ENCODE data around the gene ID3. TPM values are rescaled to one million over a fixed set of nuclear protein-coding genes. Genes with fewer than 3 reads are reported as not detected.

ID3 gene
- total RNA-seq, 1 donor from 2014 or later = 120 TPM

- no peaks in the 10 kb centered on the region for H3K4me1 ChIP-seq (ENCODE audit: control insufficient read depth in 3 of 3, insufficient read depth in 3 of 3, low read length in 3 of 3)
- H3K9me3 ChIP-seq (ENCODE audit: control insufficient read depth in 3 of 3, low read length in 3 of 3) = no peaks in the 10 kb centered on the region
- no peaks in the 10 kb centered on the region for H3K36me3 ChIP-seq (ENCODE audit: control insufficient read depth in 3 of 3, insufficient read depth in 3 of 3, low read length in 3 of 3)
These were observed 43.4 kb downstream of the ID3 start for GRCh38 chr1:23515905-23516304.

DNA sequence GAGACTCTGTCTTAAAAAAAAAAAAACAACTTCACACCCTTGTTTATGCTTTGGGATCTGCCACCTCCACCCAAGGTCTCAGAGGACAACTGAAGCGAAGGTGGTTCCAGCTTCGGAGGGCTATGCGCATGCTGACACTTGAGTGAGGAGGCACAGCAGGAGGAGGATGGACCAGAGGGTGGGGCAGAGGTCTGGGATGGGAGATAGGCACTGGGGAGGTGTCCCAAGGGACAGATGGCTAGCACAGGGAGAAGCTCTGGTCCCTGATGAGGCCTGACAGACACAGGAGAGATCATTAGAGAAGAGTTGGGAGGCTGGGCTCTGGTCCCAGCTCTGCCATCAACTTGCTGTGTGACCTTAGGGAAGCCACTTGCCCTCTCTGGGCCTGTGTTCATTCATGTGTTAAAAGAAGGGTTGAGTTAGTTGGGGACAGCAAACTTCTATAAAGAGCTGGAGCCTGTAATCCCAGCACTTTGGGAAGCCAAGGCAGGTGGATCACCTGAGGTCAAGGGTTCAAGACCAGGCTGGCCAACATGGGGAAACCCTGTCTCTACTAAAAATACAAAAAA, 45.1 kb downstream of the ID3 start:
- Histone ChIP-seq H3K9ac (ENCODE audit: low read depth in 1 of 3, low read length in 3 of 3) (no peak overlapping the region), H3K27me3 (ENCODE audit: control insufficient read depth in 3 of 3, insufficient read depth in 3 of 3, low read length in 3 of 3) (no peaks in the 10 kb centered on the region), H3K36me3 (ENCODE audit: control insufficient read depth in 3 of 3, insufficient read depth in 3 of 3, low read length in 3 of 3) (no peaks in the 10 kb centered on the region), H3K4me1 (ENCODE audit: control insufficient read depth in 3 of 3, insufficient read depth in 3 of 3, low read length in 3 of 3) (no peaks in the 10 kb centered on the region), H3K4me3 (ENCODE audit: low read length in 3 of 3) (no peak overlapping the region), H3K27ac (ENCODE audit: low read depth, low read length) (no peak overlapping the region), H3K9me3 (ENCODE audit: control insufficient read depth in 3 of 3, low read length in 3 of 3) (no peaks in the 10 kb centered on the region)

More at GRCh38 chr1:23515905-23516304, 43.4 kb downstream of the ID3 start:
- H3K27ac ChIP-seq (ENCODE audit: low read depth, low read length) = no peak overlapping the region
- no peaks in the 10 kb centered on the region for H3K27me3 ChIP-seq (ENCODE audit: control insufficient read depth in 3 of 3, insufficient read depth in 3 of 3, low read length in 3 of 3)
- H3K4me3 ChIP-seq (ENCODE audit: low read length in 3 of 3) = no peak overlapping the region
- H3K9ac ChIP-seq (ENCODE audit: low read depth in 1 of 3, low read length in 3 of 3) = no peak overlapping the region

DNA sequence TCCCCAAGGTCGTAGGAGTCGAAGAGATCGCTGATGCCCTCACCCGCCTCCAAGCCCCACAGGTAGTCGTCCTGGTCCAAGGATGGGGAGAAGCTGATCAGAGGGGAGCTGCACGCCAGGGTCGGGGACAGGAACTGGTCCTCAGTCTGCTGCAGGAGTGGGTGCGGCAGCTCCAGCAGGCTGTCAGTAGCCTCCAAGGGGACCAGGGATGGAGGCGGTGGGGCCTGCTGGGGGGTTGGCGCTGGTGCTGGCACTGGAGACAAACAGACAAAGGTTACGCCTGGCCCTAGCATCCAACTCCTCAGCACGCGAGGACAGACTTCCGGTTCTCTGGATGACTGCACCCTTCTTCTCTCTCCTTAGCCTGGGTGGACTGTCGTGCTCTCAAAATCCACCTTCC, 49.4 kb downstream of the ID3 start:
- Histone ChIP-seq H3K36me3 (ENCODE audit: control insufficient read depth in 3 of 3, insufficient read depth in 3 of 3, low read length in 3 of 3) (no peaks in the 10 kb centered on the region), H3K4me1 (ENCODE audit: control insufficient read depth in 3 of 3, insufficient read depth in 3 of 3, low read length in 3 of 3) (no peaks in the 10 kb centered on the region), H3K27me3 (ENCODE audit: control insufficient read depth in 3 of 3, insufficient read depth in 3 of 3, low read length in 3 of 3) (peaks cover 0 to 2% (median 0%) of the 10 kb centered on the region in 3 donors), H3K9me3 (ENCODE audit: control insufficient read depth in 3 of 3, low read length in 3 of 3) (no peaks in the 10 kb centered on the region), H3K4me3 (ENCODE audit: low read length in 3 of 3) (no peak overlapping the region), H3K9ac (ENCODE audit: low read depth in 1 of 3, low read length in 3 of 3) (no peak overlapping the region), H3K27ac (ENCODE audit: low read depth, low read length) (no peak overlapping the region)

Other genes with a start within 250 kb of the ID3 start
- gene HNRNPR, start 215.2 kb downstream of the ID3 start, total RNA-seq = 83.5 TPM
- gene ZNF436, start 189.7 kb downstream of the ID3 start, total RNA-seq = 67.3 TPM
- gene TCEA3, start 134.8 kb downstream of the ID3 start, total RNA-seq = 314 TPM
- 45.9 TPM for gene ASAP3, start 75.3 kb downstream of the ID3 start, total RNA-seq
- 5.7 TPM for gene E2F2, start 28.3 kb downstream of the ID3 start, total RNA-seq
- 1,434 TPM for gene RPL11, start 132.3 kb upstream of the ID3 start, total RNA-seq
- gene ELOA, start 184.0 kb upstream of the ID3 start, total RNA-seq = 14.1 TPM
- gene PITHD1, start 218.9 kb upstream of the ID3 start, total RNA-seq = 53.2 TPM
- 21.9 TPM for gene LYPLA2, start 231.6 kb upstream of the ID3 start, total RNA-seq
- gene GALE, start 241.3 kb upstream of the ID3 start, total RNA-seq = 17.2 TPM